ENCODE measurements around the gene CACNA1C.

The CACNA1C gene

GRCh38 chr12:2343681-2344080, 290.9 kb downstream of the CACNA1C start:
- no peak for DNase-seq (ENCODE audit: low read depth in 2 of 2)

GRCh38 chr12:2344476-2344875, 291.7 kb downstream of the CACNA1C start:
- no peak for DNase-seq (ENCODE audit: low read depth in 2 of 2)

GRCh38 chr12:2344885-2345284, 292.1 kb downstream of the CACNA1C start:
- DNase-seq (ENCODE audit: low read depth in 2 of 2), result no peak

- no peak for DNase-seq (ENCODE audit: low read depth in 2 of 2)
Measured at GRCh38 chr12:2345902-2346301, 293.1 kb downstream of the CACNA1C start.

GRCh38 chr12:2346416-2346815, 293.6 kb downstream of the CACNA1C start:
- no peak for DNase-seq (ENCODE audit: low read depth in 2 of 2)

GRCh38 chr12:2347137-2347843, 294.5 kb downstream of the CACNA1C start:
- DNase-seq (ENCODE audit: low read depth in 2 of 2), result no peak

GRCh38 chr12:2347844-2348481, 295.2 kb downstream of the CACNA1C start:
- DNase-seq (ENCODE audit: low read depth in 2 of 2), result no peak

- DNase-seq (ENCODE audit: low read depth in 2 of 2), result no peak
Measured at GRCh38 chr12:2348482-2348852, 295.7 kb downstream of the CACNA1C start.

GRCh38 chr12:2351161-2351560, 298.4 kb downstream of the CACNA1C start:
- DNase-seq (ENCODE audit: low read depth in 2 of 2), result no peak

GRCh38 chr12:2352203-2352602, 299.4 kb downstream of the CACNA1C start:
- DNase-seq (ENCODE audit: low read depth in 2 of 2), result no peak

- DNase-seq (ENCODE audit: low read depth in 2 of 2), result no peak
Measured at GRCh38 chr12:2353281-2353680, 300.5 kb downstream of the CACNA1C start.

- no peak for DNase-seq (ENCODE audit: low read depth in 2 of 2)
Measured at GRCh38 chr12:2353691-2354090, 300.9 kb downstream of the CACNA1C start.

GRCh38 chr12:2354151-2354991, 301.6 kb downstream of the CACNA1C start:
- DNase-seq (ENCODE audit: low read depth in 2 of 2), result no peak

GRCh38 chr12:2355198-2355597, 302.4 kb downstream of the CACNA1C start:
- DNase-seq (ENCODE audit: low read depth in 2 of 2), result no peak

GRCh38 chr12:2355604-2356003, 302.8 kb downstream of the CACNA1C start:
- no peak for DNase-seq (ENCODE audit: low read depth in 2 of 2)

- DNase-seq (ENCODE audit: low read depth in 2 of 2), result no peak
Measured at GRCh38 chr12:2356601-2357125, 303.9 kb downstream of the CACNA1C start.

- DNase-seq (ENCODE audit: low read depth in 2 of 2), result no peak
Measured at GRCh38 chr12:2358986-2359658, 306.3 kb downstream of the CACNA1C start.

GRCh38 chr12:2359725-2360629, 307.2 kb downstream of the CACNA1C start:
- no peak for DNase-seq (ENCODE audit: low read depth in 2 of 2)

GRCh38 chr12:2360630-2361170, 307.9 kb downstream of the CACNA1C start:
- no peak for DNase-seq (ENCODE audit: low read depth in 2 of 2)

GRCh38 chr12:2363836-2364609, 311.2 kb downstream of the CACNA1C start:
- DNase-seq (ENCODE audit: low read depth in 2 of 2), result no peak

Data from stimulated activated CD8-positive, alpha-beta memory T cell treated with anti-CD3 and anti-CD28 coated beads, Interleukin-2, amount 100 ng/mL, for 1 hour (primary cell).